Measurements from ENCODE around the gene FAM229A.
"Not testable (repeated sequence)": the region's sequence is repeated elsewhere in the genome, so short reads cannot be mapped to it uniquely, and the experiment has no call there.

The FAM229A gene

GRCh38 chr1:32376199-32376598, 13.9 kb upstream of the FAM229A start:
- DNase-seq = no peak

- DNase-seq = no peak
Observed at GRCh38 chr1:32373996-32374592, 11.8 kb upstream of the FAM229A start.

- no peak for DNase-seq
Observed at GRCh38 chr1:32372149-32372756, 10.0 kb upstream of the FAM229A start.

GRCh38 chr1:32367912-32368635, 5.8 kb upstream of the FAM229A start:
- DNase-seq = no peak

- DNase-seq = no peak
Observed at GRCh38 chr1:32365445-32365844, 3.2 kb upstream of the FAM229A start.

- no peak for DNase-seq
Observed at GRCh38 chr1:32364836-32365235, 2.6 kb upstream of the FAM229A start.

- DNase-seq = no peak
Observed at GRCh38 chr1:32363713-32364112, 1.4 kb upstream of the FAM229A start.

- peak; percentile 71 for DNase-seq
Observed at GRCh38 chr1:32361674-32362473, 411 bp downstream of the FAM229A start.

GRCh38 chr1:32361308-32361673, 994 bp downstream of the FAM229A start:
- no peak for DNase-seq

GRCh38 chr1:32358435-32358834, 3.9 kb downstream of the FAM229A start:
- no peak for DNase-seq

GRCh38 chr1:32357614-32358013, 4.7 kb downstream of the FAM229A start:
- no peak for DNase-seq

GRCh38 chr1:32356478-32356877, 5.8 kb downstream of the FAM229A start:
- no peak for DNase-seq

GRCh38 chr1:32355778-32356177, 6.5 kb downstream of the FAM229A start:
- not testable (repeated sequence) for DNase-seq

GRCh38 chr1:32353886-32354570, 8.3 kb downstream of the FAM229A start:
- DNase-seq = peak; percentile 43

- DNase-seq = no peak
Observed at GRCh38 chr1:32353431-32353830, 8.9 kb downstream of the FAM229A start.

GRCh38 chr1:32352831-32353383, 9.4 kb downstream of the FAM229A start:
- DNase-seq = no peak

GRCh38 chr1:32352239-32352745, 10.0 kb downstream of the FAM229A start:
- no peak for DNase-seq

- DNase-seq = peak; percentile 97
Observed at GRCh38 chr1:32351399-32352238, 10.7 kb downstream of the FAM229A start.

GRCh38 chr1:32350785-32351398, 11.4 kb downstream of the FAM229A start:
- no peak for DNase-seq

GRCh38 chr1:32349211-32349708, 13.0 kb downstream of the FAM229A start:
- DNase-seq = peak; percentile 49
